Stimulated activated CD8-positive, alpha-beta memory T cell treated with anti-CD3 and anti-CD28 coated beads, Interleukin-12 subunit alpha, Interleukin-12 subunit beta, amount 100 ng/mL, for 1 hour (primary cell): ENCODE measurements around the gene GOLGA8T.
"Not testable (repeated sequence)": the region's sequence is repeated elsewhere in the genome, so short reads cannot be mapped to it uniquely, and the experiment has no call there.

Source experiments
- DNase-seq: peaks from one replicate; pipeline ENCODE4 v3.0.0-alpha.2; 2020; ENCODE audit warnings: low read depth

GOLGA8T gene

GRCh38 chr15:30134751-30135150 lies at the start of gene GOLGA8T:
GOLGA8T (plus strand) TSS chr15:30135051; CDS start chr15:30135149, 98 bp downstream.
- not testable (repeated sequence) for DNase-seq

GRCh38 chr15:30097827-30098226 lies 37.0 kb upstream of the GOLGA8T start:
- DNase-seq = not testable (repeated sequence)

GRCh38 chr15:30102890-30103289 lies 32.0 kb upstream of the GOLGA8T start:
- DNase-seq = not testable (repeated sequence)

GRCh38 chr15:30103941-30104507 lies 30.8 kb upstream of the GOLGA8T start:
- not testable (repeated sequence) for DNase-seq

- DNase-seq = not testable (repeated sequence)
Measured at GRCh38 chr15:30110591-30110990, 24.3 kb upstream of the GOLGA8T start.

- DNase-seq = not testable (repeated sequence)
Measured at GRCh38 chr15:30130066-30130465, 4.8 kb upstream of the GOLGA8T start.

- not testable (repeated sequence) for DNase-seq
Measured at GRCh38 chr15:30143246-30143645, 8.4 kb downstream of the GOLGA8T start.

GRCh38 chr15:30149891-30150290 lies 15.0 kb downstream of the GOLGA8T start:
- not testable (repeated sequence) for DNase-seq

- DNase-seq = not testable (repeated sequence)
Measured at GRCh38 chr15:30162479-30163357, 27.9 kb downstream of the GOLGA8T start.

- not testable (repeated sequence) for DNase-seq
Measured at GRCh38 chr15:30163759-30164158, 28.9 kb downstream of the GOLGA8T start.

GRCh38 chr15:30164257-30164656 lies 29.4 kb downstream of the GOLGA8T start:
- DNase-seq = not testable (repeated sequence)

GRCh38 chr15:30167403-30167802 lies 32.6 kb downstream of the GOLGA8T start:
- DNase-seq = not testable (repeated sequence)

- DNase-seq = not testable (repeated sequence)
Measured at GRCh38 chr15:30167886-30168285, 33.0 kb downstream of the GOLGA8T start.

- not testable (repeated sequence) for DNase-seq
Measured at GRCh38 chr15:30171452-30171851, 36.6 kb downstream of the GOLGA8T start.

- DNase-seq = not testable (repeated sequence)
Measured at GRCh38 chr15:30173041-30173608, 38.3 kb downstream of the GOLGA8T start.

- not testable (repeated sequence) for DNase-seq
Measured at GRCh38 chr15:30175291-30175690, 40.4 kb downstream of the GOLGA8T start.

- DNase-seq = not testable (repeated sequence)
Measured at GRCh38 chr15:30176613-30177012, 41.8 kb downstream of the GOLGA8T start.

- DNase-seq = not testable (repeated sequence)
Measured at GRCh38 chr15:30179814-30180213, 45.0 kb downstream of the GOLGA8T start.

GRCh38 chr15:30185495-30185894 lies 50.6 kb downstream of the GOLGA8T start:
- not testable (repeated sequence) for DNase-seq

- not testable (repeated sequence) for DNase-seq
Measured at GRCh38 chr15:30187429-30187828, 52.6 kb downstream of the GOLGA8T start.

GRCh38 chr15:30189754-30190153 lies 54.9 kb downstream of the GOLGA8T start:
- DNase-seq = not testable (repeated sequence)

GRCh38 chr15:30191143-30191542 lies 56.3 kb downstream of the GOLGA8T start:
- not testable (repeated sequence) for DNase-seq

- not testable (repeated sequence) for DNase-seq
Measured at GRCh38 chr15:30191639-30192038, 56.8 kb downstream of the GOLGA8T start.
